B cell (primary cell): ENCODE measurements around the gene KLHL7. TPM values are rescaled to one million over a fixed set of nuclear protein-coding genes. Genes with fewer than 3 reads are reported as not detected.

Experiments
- ATAC-seq: fragments of 200-7000 bp; cut with Tn5 transposase; one replicate; pipeline ENCODE4 v1.10.0; 2021; ENCODE audit warnings: low read depth, mild to moderate bottlenecking, moderate number of reproducible peaks, moderate library complexity
- CTCF ChIA-PET: fragments of 350-600 bp; sonication (Branson Sonifier 250); formaldehyde crosslinking; loops from one replicate; lab custom pipeline; 2021; ENCODE audit warnings: antibody characterized with exemption, inconsistent platforms; lab: Charles Lee
- POLR2A ChIA-PET: fragments of 350-600 bp; sonication (Branson Sonifier 250); formaldehyde crosslinking; loops from one replicate; lab custom pipeline; 2021; ENCODE audit warnings: antibody characterized with exemption; lab: Charles Lee
- DNase-seq: peaks from one replicate; pipeline ENCODE4 v3.0.0; 2013
- H2AFZ ChIP-seq: 2 replicates; pipeline ENCODE4 v1.6.1; 2012; ENCODE audit warnings: mild to moderate bottlenecking, low read depth, low read length; ENCODE audit not compliant: insufficient read depth, poor library complexity, severe bottlenecking
- H3K27ac ChIP-seq, 2 donors: 1 replicate in 1 of 2; 2 replicates in 1 of 2; pipeline ENCODE4 v1.5.1; 2012 to 2013; ENCODE audit warnings: low read length in 2 of 2, mild to moderate bottlenecking in 2 of 2, moderate library complexity in 1 of 2
- H3K27me3 ChIP-seq, 4 experiments: fragments of 200-600 bp in 1 of 4; sonication (generic) in 1 of 4; replicated peaks in 1 of 4; 1 replicate in 2 of 4; 2 replicates in 2 of 4; pipeline versions ENCODE4 v1.6.1 to v1.7.0; 2013 to 2016; ENCODE audit warnings: low read length in 3 of 4, mild to moderate bottlenecking in 2 of 4, mixed read lengths in 1 of 4, moderate library complexity in 1 of 4; ENCODE audit not compliant: insufficient read depth in 4 of 4, control insufficient read depth in 3 of 4; ENCODE audit errors: control extremely low read depth in 1 of 4
- H3K36me3 ChIP-seq, 2 experiments: replicated peaks in 1 of 2; 1 replicate in 1 of 2; 2 replicates in 1 of 2; pipeline versions ENCODE4 v1.6.1 to v1.7.1; 2013; ENCODE audit warnings: low read length in 1 of 2; ENCODE audit not compliant: insufficient read depth in 2 of 2, control insufficient read depth in 1 of 2; ENCODE audit errors: control extremely low read depth in 1 of 2, extremely low read depth in 1 of 2
- H3K4me1 ChIP-seq, 2 donors: fragments of 200-600 bp in 1 of 2; sonication (generic) in 1 of 2; 1 replicate in 1 of 2; 2 replicates in 1 of 2; pipeline versions ENCODE4 v1.5.1 to v1.6.1; 2013 to 2017; ENCODE audit warnings: low read length in 2 of 2; ENCODE audit not compliant: control insufficient read depth in 2 of 2, insufficient read depth in 2 of 2
- H3K4me2 ChIP-seq: replicated peaks from 2 replicates; pipeline ENCODE3; 2012; ENCODE audit warnings: mild to moderate bottlenecking, low read depth, low read length; ENCODE audit not compliant: poor library complexity, severe bottlenecking
- H3K4me3 ChIP-seq, 5 experiments: fragments of 200-600 bp in 1 of 5; sonication (generic) in 1 of 5; 1 replicate in 3 of 5; 2 replicates in 2 of 5; pipeline versions ENCODE4 v1.5.1 to v1.7.0; 2011 to 2016; ENCODE audit warnings: low read length in 4 of 5, mild to moderate bottlenecking in 4 of 5, low read depth in 2 of 5, control low read depth in 1 of 5, moderate library complexity in 1 of 5; ENCODE audit not compliant: insufficient read depth in 1 of 5; ENCODE audit errors: control extremely low read depth in 1 of 5, extremely low read depth in 1 of 5
- H3K79me2 ChIP-seq: fragments of 200-600 bp; sonication (generic); one replicate; pipeline ENCODE4 v1.6.0; 2016; ENCODE audit warnings: low read length; ENCODE audit not compliant: control insufficient read depth, insufficient read depth
- H3K9ac ChIP-seq: fragments of 200-600 bp; sonication (generic); 2 replicates; pipeline ENCODE4 v1.6.1; 2017; ENCODE audit warnings: mild to moderate bottlenecking, low read length, moderate library complexity
- H3K9me3 ChIP-seq, 3 donors: one replicate each; pipeline versions ENCODE4 v1.6.1 to v1.7.1; 2013; ENCODE audit warnings: low read length in 2 of 3; ENCODE audit not compliant: control insufficient read depth in 2 of 3, insufficient read depth in 1 of 3; ENCODE audit errors: control extremely low read depth in 1 of 3
- H4K20me1 ChIP-seq: 2 replicates; pipeline ENCODE4 v1.6.0; 2012; ENCODE audit warnings: mild to moderate bottlenecking, low read length; ENCODE audit not compliant: insufficient read depth, control insufficient read depth, poor library complexity, severe bottlenecking
- H3K27ac Mint-ChIP-seq: one replicate; pipeline ENCODE4 v1.8.0; 2021; ENCODE audit warnings: mixed read lengths
- H3K27me3 Mint-ChIP-seq: one replicate; pipeline ENCODE4 v1.8.0; 2021; ENCODE audit warnings: mixed read lengths
- H3K4me1 Mint-ChIP-seq: one replicate; pipeline ENCODE4 v1.8.0; 2021; ENCODE audit warnings: mixed read lengths
- H3K4me3 Mint-ChIP-seq: one replicate; pipeline ENCODE4 v1.8.0; 2021; ENCODE audit warnings: mixed read lengths
- H3K9me3 Mint-ChIP-seq: one replicate; pipeline ENCODE4 v1.8.0; 2022; ENCODE audit warnings: mixed read lengths; ENCODE audit not compliant: insufficient read depth
- EZH2 ChIP-seq: IDR thresholded peaks from 2 replicates; pipeline ENCODE4 v1.6.1; 2012; ENCODE audit warnings: borderline replicate concordance, low read depth, mild to moderate bottlenecking, moderate library complexity, low read length; ENCODE audit not compliant: insufficient read depth, poor library complexity, severe bottlenecking
- WGBS: methylation state at CpG from one replicate; pipeline ENCODE4 v1.1.5; 2013; ENCODE audit warnings: missing lambda C conversion rate; ENCODE audit not compliant: insufficient coverage; 5-methylcytosine and 5-hydroxymethylcytosine counted together
- intact Hi-C: fragments of 100-400 bp; cut with micrococcal nuclease; formaldehyde crosslinking; loops from one replicate; pipeline ENCODE4 v1.10.0; 2022
- polyA plus RNA-seq: library from polyadenylated mRNA; depleted of rRNA; stranded (reverse); fragments of >200 nt; gene quantifications from 2 replicates; pipeline ENCODE4 v1.2.3, GENCODE V29; 2012
- total RNA-seq, 2 donors: library from RNA; stranded (reverse); fragments of 120-200 nt in 1 of 2; gene quantifications; 1 replicate in 1 of 2; 2 replicates in 1 of 2; pipeline versions ENCODE4 v1.2.3 to v1.2.4, GENCODE V29; 2013 to 2022
- TF ChIP-seq, protein P1 (sequence below): fragments of 200-600 bp; IDR thresholded peaks from one replicate; pipeline ENCODE4 v1.8.0; 2022; ENCODE audit warnings: antibody characterized with exemption, mild to moderate bottlenecking

KLHL7 gene
- total and polyA plus RNA-seq, 2 donors (not counting 1 experiment from before 2014, with no cell fraction given): 9.2 to 22.8 TPM

GRCh38 chr7:23074443-23075261 lies 30.9 kb upstream of the KLHL7 start:
- Mint-ChIP-seq H3K9me3 (no peaks in the 10 kb centered on the region), H3K27ac (no peak overlapping the region), H3K27me3 (peaks cover 21% of the 10 kb centered on the region), H3K4me3 (no peak overlapping the region), H3K4me1 (no peaks in the 10 kb centered on the region)
- ChIA-PET POLR2A (no interaction called here), CTCF (interaction anchor here (0.9 to 1.4 kb wide), 3 partner anchors 9 to 19 kb away, joined by 3 read pairs; no protein-coding TSS in a partner anchor)
- DNase-seq (no peak), ATAC-seq (no peak)
- Histone ChIP-seq H4K20me1 (no peaks in the 10 kb centered on the region), H2AFZ (no peak overlapping the region), H3K4me1 (no peaks in the 10 kb centered on the region), H3K27ac (no peak overlapping the region), H3K4me3 (no peak overlapping the region), H3K4me2 (no peak overlapping the region), H3K9ac (no peak overlapping the region), H3K36me3 (no peaks in the 10 kb centered on the region), H3K9me3 (no peaks in the 10 kb centered on the region), H3K79me2 (no peaks in the 10 kb centered on the region), H3K27me3 (no peaks in the 10 kb centered on the region)
- no CpG with 5 or more reads among the region's 2 CpGs for WGBS
- intact Hi-C loops: no loop called here
- TF ChIP-seq EZH2: no peak
- TF ChIP-seq, protein P1, sequence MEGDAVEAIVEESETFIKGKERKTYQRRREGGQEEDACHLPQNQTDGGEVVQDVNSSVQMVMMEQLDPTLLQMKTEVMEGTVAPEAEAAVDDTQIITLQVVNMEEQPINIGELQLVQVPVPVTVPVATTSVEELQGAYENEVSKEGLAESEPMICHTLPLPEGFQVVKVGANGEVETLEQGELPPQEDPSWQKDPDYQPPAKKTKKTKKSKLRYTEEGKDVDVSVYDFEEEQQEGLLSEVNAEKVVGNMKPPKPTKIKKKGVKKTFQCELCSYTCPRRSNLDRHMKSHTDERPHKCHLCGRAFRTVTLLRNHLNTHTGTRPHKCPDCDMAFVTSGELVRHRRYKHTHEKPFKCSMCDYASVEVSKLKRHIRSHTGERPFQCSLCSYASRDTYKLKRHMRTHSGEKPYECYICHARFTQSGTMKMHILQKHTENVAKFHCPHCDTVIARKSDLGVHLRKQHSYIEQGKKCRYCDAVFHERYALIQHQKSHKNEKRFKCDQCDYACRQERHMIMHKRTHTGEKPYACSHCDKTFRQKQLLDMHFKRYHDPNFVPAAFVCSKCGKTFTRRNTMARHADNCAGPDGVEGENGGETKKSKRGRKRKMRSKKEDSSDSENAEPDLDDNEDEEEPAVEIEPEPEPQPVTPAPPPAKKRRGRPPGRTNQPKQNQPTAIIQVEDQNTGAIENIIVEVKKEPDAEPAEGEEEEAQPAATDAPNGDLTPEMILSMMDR: no peak

DNA sequence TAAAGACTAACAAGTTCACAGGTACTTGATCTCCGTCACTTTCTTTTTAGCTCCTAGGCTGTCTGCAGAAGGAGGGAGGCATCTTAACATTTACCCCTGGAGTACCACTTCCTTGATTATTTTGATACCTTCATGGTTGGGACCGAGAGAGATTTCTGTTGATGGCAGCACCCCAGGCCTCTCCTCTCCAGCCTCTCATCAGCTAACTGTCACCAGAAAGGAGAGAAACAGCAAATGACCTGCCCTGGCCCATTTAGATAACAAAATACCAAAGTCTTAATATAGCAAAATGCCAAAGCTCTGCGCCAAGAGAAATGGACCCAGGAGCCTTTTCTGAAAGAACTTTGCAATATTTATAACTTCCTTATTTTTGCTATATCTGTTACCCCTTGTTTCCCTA lies 30.0 kb upstream of the KLHL7 start:
- ATAC-seq (no peak), DNase-seq (no peak)
- Histone ChIP-seq H3K9ac (no peak overlapping the region), H3K9me3 (no peaks in the 10 kb centered on the region), H2AFZ (no peak overlapping the region), H3K27ac (no peak overlapping the region), H3K36me3 (no peaks in the 10 kb centered on the region), H3K27me3 (no peaks in the 10 kb centered on the region), H3K79me2 (no peaks in the 10 kb centered on the region), H3K4me2 (no peak overlapping the region), H3K4me3 (no peak overlapping the region), H3K4me1 (no peaks in the 10 kb centered on the region), H4K20me1 (no peaks in the 10 kb centered on the region)
- H3K4me1 Mint-ChIP-seq: no peaks in the 10 kb centered on the region
- CTCF ChIA-PET: interaction anchor here (1.2 kb wide), 1 partner anchor 11 kb away, joined by 3 read pairs; no protein-coding TSS in a partner anchor
- H3K4me3 Mint-ChIP-seq: no peak overlapping the region
- TF ChIP-seq, protein P1: no peak
- no peak for TF ChIP-seq EZH2
- H3K9me3 Mint-ChIP-seq: no peaks in the 10 kb centered on the region
- peaks cover 24% of the 10 kb centered on the region for H3K27me3 Mint-ChIP-seq
- 50% methylated on average over 2 of the region's 3 CpGs for WGBS
- H3K27ac Mint-ChIP-seq: no peak overlapping the region
- POLR2A ChIA-PET: no interaction called here
- intact Hi-C loops: no loop called here
